Parathyroid adenoma (tissue), 2 donors: ENCODE data around the gene C2CD5.
A peak's percentile ranks its signal among the peaks of the same experiment; 100 is the strongest.
"Not testable (repeated sequence)": the region's sequence is repeated elsewhere in the genome, so short reads cannot be mapped to it uniquely, and the experiment has no call there.

Experiments
- H2AFZ ChIP-seq: fragments of 300-600 bp; sonication (generic); one replicate; pipeline ENCODE4 v1.7.0; 2017; ENCODE audit warnings: antibody characterized with exemption, mild to moderate bottlenecking
- H3K27ac ChIP-seq: fragments of 300-600 bp; sonication (generic); one replicate; pipeline ENCODE4 v1.7.0; 2017
- H3K27me3 ChIP-seq: fragments of 300-600 bp; sonication (generic); one replicate; pipeline ENCODE4 v1.7.0; 2017; ENCODE audit warnings: low read length; ENCODE audit not compliant: control insufficient read depth, insufficient read depth
- H3K36me3 ChIP-seq: fragments of 300-600 bp; sonication (generic); one replicate; pipeline ENCODE4 v1.7.0; 2017; ENCODE audit warnings: low read length; ENCODE audit not compliant: control insufficient read depth, insufficient read depth
- H3K4me1 ChIP-seq: fragments of 300-600 bp; sonication (generic); one replicate; pipeline ENCODE4 v1.7.0; 2017; ENCODE audit warnings: control low read depth
- H3K4me2 ChIP-seq: fragments of 300-600 bp; sonication (generic); one replicate; pipeline ENCODE4 v1.7.0; 2017; ENCODE audit warnings: low read length
- H3K4me3 ChIP-seq: fragments of 300-600 bp; sonication (generic); one replicate; pipeline ENCODE4 v1.7.0; 2017; ENCODE audit warnings: low read depth, low read length
- H3K79me2 ChIP-seq: fragments of 300-600 bp; sonication (generic); one replicate; pipeline ENCODE4 v1.7.0; 2017; ENCODE audit warnings: control low read depth
- H3K9ac ChIP-seq: fragments of 300-600 bp; sonication (generic); one replicate; pipeline ENCODE4 v1.7.0; 2017; ENCODE audit warnings: mild to moderate bottlenecking
- H3K9me3 ChIP-seq: fragments of 300-600 bp; sonication (generic); one replicate; pipeline ENCODE4 v1.7.0; 2017; ENCODE audit warnings: low read length; ENCODE audit not compliant: control insufficient read depth
- CTCF ChIP-seq: fragments of 300-600 bp; sonication (generic); IDR thresholded peaks from one replicate; pipeline ENCODE4 v1.7.0; 2017; ENCODE audit warnings: antibody characterized with exemption, mild to moderate bottlenecking
- donor health status: primary hyperparathyroidism.

The C2CD5 gene

GRCh38 chr12:22447223-22447622 is 97.1 kb downstream of the C2CD5 start:
- no peak overlapping the region for H3K4me2 ChIP-seq
- H3K79me2 ChIP-seq: no peaks in the 10 kb centered on the region
- H3K36me3 ChIP-seq: no peaks in the 10 kb centered on the region
- H3K27ac ChIP-seq: no peak overlapping the region
- H3K4me1 ChIP-seq: peaks cover 1% of the 10 kb centered on the region
- H3K27me3 ChIP-seq: no peaks in the 10 kb centered on the region
- TF ChIP-seq CTCF: no peak
- no peak overlapping the region for H3K9ac ChIP-seq
- H3K9me3 ChIP-seq: no peaks in the 10 kb centered on the region
- H3K4me3 ChIP-seq: no peak overlapping the region
- H2AFZ ChIP-seq: no peak overlapping the region

GRCh38 chr12:22444317-22444665 is 100.1 kb downstream of the C2CD5 start:
- H2AFZ ChIP-seq, H3K4me1 ChIP-seq, H3K9ac ChIP-seq, H3K4me2 ChIP-seq, H3K79me2 ChIP-seq, H3K4me3 ChIP-seq, H3K9me3 ChIP-seq, H3K36me3 ChIP-seq, H3K27me3 ChIP-seq, H3K27ac ChIP-seq: not testable (repeated sequence)

DNA sequence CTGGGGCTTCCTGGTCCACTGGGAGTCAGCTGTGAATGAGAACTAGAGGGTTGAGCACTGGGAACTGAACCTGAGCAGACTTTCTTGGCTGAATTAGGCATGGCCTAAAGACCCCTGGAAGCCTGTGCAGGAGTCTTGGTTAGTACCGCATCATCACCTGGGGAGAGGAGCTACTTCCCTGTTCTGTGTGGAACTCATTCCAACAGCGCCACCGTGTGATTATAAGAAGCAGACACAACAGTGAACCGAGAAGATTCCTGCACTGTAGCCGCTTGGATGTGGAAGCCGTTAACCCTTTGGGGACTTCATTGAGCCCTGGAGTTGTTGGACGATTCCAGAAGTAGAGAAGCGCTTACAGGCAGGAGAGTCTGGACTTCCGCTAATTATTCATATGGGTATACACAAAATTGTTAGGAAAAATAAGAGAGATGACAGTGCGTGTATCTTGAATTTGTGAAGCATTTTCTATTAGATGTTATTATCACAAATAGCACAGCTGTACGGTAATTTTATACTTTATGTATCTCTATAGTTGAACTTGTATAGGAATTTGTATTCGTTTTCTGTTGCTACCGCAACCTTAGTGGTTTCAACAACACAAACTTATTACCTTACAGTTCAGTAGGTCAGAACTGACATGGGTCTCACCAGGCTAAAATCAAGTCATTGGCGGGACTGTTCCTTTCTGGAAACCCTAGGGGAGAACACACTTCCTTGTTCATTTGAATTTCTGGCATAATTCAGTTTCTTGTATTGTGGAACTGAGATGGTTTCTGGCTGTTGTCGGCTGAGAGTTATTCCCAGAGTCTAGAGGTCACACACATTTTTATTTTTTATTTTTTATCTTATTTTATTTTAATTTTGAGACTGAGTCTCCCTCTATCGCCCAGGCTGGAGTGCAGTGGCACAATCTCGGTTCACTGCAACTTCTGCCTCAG is 100.7 kb downstream of the C2CD5 start:
- Histone ChIP-seq H3K79me2 (no peaks in the 10 kb centered on the region), H3K9me3 (no peaks in the 10 kb centered on the region), H3K4me1 (no peaks in the 10 kb centered on the region), H2AFZ (no peak overlapping the region), H3K27me3 (no peaks in the 10 kb centered on the region), H3K4me2 (no peak overlapping the region), H3K27ac (no peak overlapping the region), H3K4me3 (no peak overlapping the region), H3K36me3 (no peaks in the 10 kb centered on the region), H3K9ac (no peak overlapping the region)
- peak; percentile 70 for TF ChIP-seq CTCF

- no peak for TF ChIP-seq CTCF
- Histone ChIP-seq H3K27me3 (no peaks in the 10 kb centered on the region), H3K79me2 (no peaks in the 10 kb centered on the region), H3K4me2 (no peak overlapping the region), H2AFZ (no peak overlapping the region), H3K4me1 (no peaks in the 10 kb centered on the region), H3K9ac (no peak overlapping the region), H3K4me3 (no peak overlapping the region), H3K27ac (no peak overlapping the region), H3K36me3 (no peaks in the 10 kb centered on the region), H3K9me3 (no peaks in the 10 kb centered on the region)
Observed at GRCh38 chr12:22437031-22437806, 107.1 kb downstream of the C2CD5 start.

DNA sequence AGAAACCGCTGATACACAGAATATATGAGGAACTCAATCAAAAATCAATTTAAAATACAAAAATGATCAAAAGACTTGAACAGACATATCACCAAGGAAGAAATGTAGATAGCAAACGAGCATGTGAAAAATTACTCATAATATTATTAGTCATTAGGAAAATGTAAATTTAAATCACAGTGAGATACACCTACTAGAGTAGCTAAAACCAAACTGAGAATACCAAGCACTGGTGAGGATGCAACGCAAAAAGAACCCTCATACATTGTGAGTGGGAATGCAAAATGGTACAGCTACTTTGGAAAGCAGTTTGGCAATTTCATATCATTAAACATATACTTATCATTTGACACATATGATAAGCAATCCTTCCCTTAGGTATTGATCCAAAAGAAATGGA is 108.8 kb downstream of the C2CD5 start:
- no peak for TF ChIP-seq CTCF
- Histone ChIP-seq H3K4me2 (no peak overlapping the region), H3K27ac (no peak overlapping the region)

More for the DNA sequence above, 108.8 kb downstream of the C2CD5 start:
- Histone ChIP-seq H3K9ac (no peak overlapping the region), H2AFZ (no peak overlapping the region), H3K27me3 (no peaks in the 10 kb centered on the region), H3K4me3 (no peak overlapping the region), H3K4me1 (no peaks in the 10 kb centered on the region), H3K9me3 (no peaks in the 10 kb centered on the region), H3K36me3 (no peaks in the 10 kb centered on the region), H3K79me2 (no peaks in the 10 kb centered on the region)
